ENCODE data around the gene WDR27. TPM values are rescaled to one million over a fixed set of nuclear protein-coding genes. Genes with fewer than 3 reads are reported as not detected.

Gene WDR27
- total RNA-seq, 1 experiment from 2014 or later: 18.7 TPM

DNA sequence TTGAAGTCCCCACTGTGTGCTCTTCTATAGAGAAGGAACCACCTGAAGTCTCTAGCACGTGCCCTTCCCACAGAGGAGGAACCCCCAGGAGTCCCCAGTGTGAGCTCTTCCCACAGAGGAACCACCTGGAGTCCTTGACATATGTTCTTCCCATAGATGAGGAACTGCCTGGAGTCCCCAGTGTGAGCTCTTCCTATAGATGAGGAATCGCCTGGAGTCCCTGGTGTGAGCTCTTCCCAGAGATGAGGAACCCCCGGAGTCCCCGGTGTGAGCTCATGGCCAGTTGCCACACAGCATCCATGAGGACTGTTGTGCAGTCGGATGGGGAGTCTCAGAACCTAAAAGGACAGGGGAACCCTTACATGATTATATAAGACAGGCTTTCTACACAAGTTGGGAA lies 290.1 kb downstream of the WDR27 start:
- DNase-seq (ENCODE audit: low read depth): no peak

DNA sequence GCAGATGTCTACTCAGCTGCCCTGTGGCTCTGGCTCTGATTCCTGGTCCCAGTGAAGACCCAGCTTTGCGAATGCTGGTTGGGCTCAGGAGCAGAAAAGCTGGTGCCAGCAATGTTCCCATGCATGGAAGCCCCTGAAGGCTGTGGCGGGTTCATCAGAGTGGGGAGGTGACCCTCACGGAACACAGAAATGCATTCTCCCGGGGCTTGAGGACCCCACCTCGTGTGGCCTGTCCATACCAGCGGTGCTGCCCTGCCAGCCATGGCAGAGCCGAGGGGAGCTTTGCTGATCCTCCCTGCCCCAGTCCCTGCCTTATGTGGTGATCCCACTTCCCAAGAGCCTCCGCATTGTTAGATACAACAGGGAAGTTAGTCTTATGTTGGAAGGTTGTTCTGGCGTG lies 290.5 kb downstream of the WDR27 start:
- no peak for DNase-seq (ENCODE audit: low read depth)

DNA sequence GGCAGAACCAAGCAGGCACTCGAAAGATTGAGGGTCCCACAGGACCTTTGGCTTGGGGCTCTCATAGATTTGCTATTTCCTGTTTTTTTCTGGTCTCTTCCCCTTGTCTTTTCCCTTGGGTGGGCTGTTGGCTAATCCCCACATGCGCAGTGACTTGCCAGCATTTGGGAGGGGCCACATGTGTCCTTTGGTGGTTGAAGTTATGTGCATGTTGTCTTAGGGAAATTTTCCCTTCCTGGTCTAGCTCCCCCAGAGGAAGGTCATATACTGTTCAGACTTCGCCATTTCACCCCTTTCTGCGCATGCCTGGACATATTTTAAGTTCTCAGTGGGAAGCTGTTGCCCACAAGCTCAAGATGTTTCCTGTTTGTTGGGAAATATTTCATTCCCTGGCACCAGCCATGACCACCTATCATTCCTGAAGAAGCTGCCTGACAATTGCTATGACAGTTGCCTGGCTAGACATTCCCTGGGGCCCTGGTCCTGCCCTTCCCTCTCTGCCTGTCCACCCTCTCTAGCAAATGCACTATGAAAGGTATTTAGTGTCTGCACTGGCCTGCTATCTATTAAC lies 292.0 kb downstream of the WDR27 start:
- peak; percentile 36 for DNase-seq (ENCODE audit: low read depth)

DNA sequence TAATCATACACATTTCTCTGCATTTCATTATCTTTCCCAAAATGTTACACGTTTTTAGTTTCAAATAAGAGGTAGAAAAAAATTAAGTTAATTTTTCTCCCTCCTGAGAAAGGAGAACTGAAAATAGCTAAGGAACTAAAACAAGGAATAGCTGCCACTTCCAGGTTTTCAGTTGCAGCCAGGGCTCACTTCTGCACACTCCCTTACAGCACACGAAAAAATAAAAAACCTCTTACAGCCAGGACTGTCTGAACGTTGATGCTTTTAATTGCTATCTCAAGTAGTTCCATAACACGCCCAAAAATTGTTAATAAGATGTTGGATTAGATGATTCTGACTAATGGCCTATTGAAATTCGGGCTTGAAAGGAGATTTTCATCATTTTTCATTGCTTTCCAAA lies 294.5 kb downstream of the WDR27 start:
- no peak for DNase-seq (ENCODE audit: low read depth)

Other genes with a start within 250 kb of the WDR27 start
- 55.1 and 64.4 TPM in 2 replicates for gene C6orf120, start 97 bp upstream of the WDR27 start, total RNA-seq (2014; rRNA removed; shearing (Covaris generic))
- 19.8 and 25.8 TPM in 2 replicates for gene PHF10, start 22.5 kb upstream of the WDR27 start, total RNA-seq (2014; rRNA removed; shearing (Covaris generic))
- gene DYNLT2, start 49.5 kb upstream of the WDR27 start, total RNA-seq (2014; rRNA removed; shearing (Covaris generic)): 0.90 and 1.4 TPM in 2 replicates
- 16.2 and 16.6 TPM in 2 replicates for gene ERMARD, start 49.6 kb upstream of the WDR27 start, total RNA-seq (2014; rRNA removed; shearing (Covaris generic))

Data from HT1080 (cell line).